Measurements from ENCODE around the gene MRPL19. TPM values are rescaled to one million over a fixed set of nuclear protein-coding genes. Genes with fewer than 3 reads are reported as not detected.

Gene MRPL19
- total and polyA plus RNA-seq, 2 experiments from 2014 or later, result 65.5 to 149 TPM

- H3K27ac Mint-ChIP-seq, result no peak overlapping the region
- H3K36me3 Mint-ChIP-seq (ENCODE audit: low read depth), result peaks cover 23% of the 10 kb centered on the region
- H3K4me1 ChIP-seq (ENCODE audit: insufficient read depth), result no peaks in the 10 kb centered on the region
- no peaks in the 10 kb centered on the region for H3K27me3 Mint-ChIP-seq (ENCODE audit: insufficient read depth, low read depth, poor library complexity)
- TF ChIP-seq STAT1 (IDR thresholded peaks at IDR 0.05; ENCODE audit: unreplicated experiment) (no peak), ZNF331 (CRISPR knock-in tag; IDR thresholded peaks at IDR 0.05; ENCODE audit: low read depth) (no peak), ZNF114 (CRISPR knock-in tag; IDR thresholded peaks at IDR 0.05) (no peak), NANOG (IDR thresholded peaks at IDR 0.05; ENCODE audit: borderline replicate concordance) (no peak), JUNB (IDR thresholded peaks at IDR 0.05; ENCODE audit: unreplicated experiment) (no peak), CREB1 (CRISPR knock-in tag; IDR thresholded peaks at IDR 0.05; ENCODE audit: low read depth) (no peak), ETS1 (IDR thresholded peaks at IDR 0.05) (no peak), REST (IDR thresholded peaks at IDR 0.05; ENCODE audit: unreplicated experiment) (no peak), EZH2 (IDR thresholded peaks at IDR 0.05; ENCODE audit: low read depth, unreplicated experiment) (no peak), POLR2AphosphoS5 (IDR thresholded peaks at IDR 0.05; ENCODE audit: low read depth) (no peak), EZH2phosphoT487 (IDR thresholded peaks at IDR 0.05; ENCODE audit: unreplicated experiment) (no peak)
- TF ChIP-seq, protein P1, sequence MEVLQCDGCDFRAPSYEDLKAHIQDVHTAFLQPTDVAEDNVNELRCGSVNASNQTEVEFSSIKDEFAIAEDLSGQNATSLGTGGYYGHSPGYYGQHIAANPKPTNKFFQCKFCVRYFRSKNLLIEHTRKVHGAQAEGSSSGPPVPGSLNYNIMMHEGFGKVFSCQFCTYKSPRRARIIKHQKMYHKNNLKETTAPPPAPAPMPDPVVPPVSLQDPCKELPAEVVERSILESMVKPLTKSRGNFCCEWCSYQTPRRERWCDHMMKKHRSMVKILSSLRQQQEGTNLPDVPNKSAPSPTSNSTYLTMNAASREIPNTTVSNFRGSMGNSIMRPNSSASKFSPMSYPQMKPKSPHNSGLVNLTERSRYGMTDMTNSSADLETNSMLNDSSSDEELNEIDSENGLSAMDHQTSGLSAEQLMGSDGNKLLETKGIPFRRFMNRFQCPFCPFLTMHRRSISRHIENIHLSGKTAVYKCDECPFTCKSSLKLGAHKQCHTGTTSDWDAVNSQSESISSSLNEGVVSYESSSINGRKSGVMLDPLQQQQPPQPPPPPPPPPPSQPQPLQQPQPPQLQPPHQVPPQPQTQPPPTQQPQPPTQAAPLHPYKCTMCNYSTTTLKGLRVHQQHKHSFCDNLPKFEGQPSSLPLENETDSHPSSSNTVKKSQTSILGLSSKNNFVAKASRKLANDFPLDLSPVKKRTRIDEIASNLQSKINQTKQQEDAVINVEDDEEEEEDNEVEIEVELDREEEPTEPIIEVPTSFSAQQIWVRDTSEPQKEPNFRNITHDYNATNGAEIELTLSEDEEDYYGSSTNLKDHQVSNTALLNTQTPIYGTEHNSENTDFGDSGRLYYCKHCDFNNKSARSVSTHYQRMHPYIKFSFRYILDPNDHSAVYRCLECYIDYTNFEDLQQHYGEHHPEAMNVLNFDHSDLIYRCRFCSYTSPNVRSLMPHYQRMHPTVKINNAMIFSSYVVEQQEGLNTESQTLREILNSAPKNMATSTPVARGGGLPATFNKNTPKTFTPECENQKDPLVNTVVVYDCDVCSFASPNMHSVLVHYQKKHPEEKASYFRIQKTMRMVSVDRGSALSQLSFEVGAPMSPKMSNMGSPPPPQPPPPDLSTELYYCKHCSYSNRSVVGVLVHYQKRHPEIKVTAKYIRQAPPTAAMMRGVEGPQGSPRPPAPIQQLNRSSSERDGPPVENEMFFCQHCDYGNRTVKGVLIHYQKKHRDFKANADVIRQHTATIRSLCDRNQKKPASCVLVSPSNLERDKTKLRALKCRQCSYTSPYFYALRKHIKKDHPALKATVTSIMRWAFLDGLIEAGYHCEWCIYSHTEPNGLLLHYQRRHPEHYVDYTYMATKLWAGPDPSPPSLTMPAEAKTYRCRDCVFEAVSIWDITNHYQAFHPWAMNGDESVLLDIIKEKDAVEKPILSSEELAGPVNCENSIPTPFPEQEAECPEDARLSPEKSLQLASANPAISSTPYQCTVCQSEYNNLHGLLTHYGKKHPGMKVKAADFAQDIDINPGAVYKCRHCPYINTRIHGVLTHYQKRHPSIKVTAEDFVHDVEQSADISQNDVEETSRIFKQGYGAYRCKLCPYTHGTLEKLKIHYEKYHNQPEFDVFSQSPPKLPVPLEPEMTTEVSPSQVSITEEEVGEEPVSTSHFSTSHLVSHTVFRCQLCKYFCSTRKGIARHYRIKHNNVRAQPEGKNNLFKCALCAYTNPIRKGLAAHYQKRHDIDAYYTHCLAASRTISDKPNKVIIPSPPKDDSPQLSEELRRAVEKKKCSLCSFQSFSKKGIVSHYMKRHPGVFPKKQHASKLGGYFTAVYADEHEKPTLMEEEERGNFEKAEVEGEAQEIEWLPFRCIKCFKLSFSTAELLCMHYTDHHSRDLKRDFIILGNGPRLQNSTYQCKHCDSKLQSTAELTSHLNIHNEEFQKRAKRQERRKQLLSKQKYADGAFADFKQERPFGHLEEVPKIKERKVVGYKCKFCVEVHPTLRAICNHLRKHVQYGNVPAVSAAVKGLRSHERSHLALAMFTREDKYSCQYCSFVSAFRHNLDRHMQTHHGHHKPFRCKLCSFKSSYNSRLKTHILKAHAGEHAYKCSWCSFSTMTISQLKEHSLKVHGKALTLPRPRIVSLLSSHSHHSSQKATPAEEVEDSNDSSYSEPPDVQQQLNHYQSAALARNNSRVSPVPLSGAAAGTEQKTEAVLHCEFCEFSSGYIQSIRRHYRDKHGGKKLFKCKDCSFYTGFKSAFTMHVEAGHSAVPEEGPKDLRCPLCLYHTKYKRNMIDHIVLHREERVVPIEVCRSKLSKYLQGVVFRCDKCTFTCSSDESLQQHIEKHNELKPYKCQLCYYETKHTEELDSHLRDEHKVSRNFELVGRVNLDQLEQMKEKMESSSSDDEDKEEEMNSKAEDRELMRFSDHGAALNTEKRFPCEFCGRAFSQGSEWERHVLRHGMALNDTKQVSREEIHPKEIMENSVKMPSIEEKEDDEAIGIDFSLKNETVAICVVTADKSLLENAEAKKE (CRISPR knock-in tag; IDR thresholded peaks at IDR 0.05), result no peak
- TF ChIP-seq, protein P2, sequence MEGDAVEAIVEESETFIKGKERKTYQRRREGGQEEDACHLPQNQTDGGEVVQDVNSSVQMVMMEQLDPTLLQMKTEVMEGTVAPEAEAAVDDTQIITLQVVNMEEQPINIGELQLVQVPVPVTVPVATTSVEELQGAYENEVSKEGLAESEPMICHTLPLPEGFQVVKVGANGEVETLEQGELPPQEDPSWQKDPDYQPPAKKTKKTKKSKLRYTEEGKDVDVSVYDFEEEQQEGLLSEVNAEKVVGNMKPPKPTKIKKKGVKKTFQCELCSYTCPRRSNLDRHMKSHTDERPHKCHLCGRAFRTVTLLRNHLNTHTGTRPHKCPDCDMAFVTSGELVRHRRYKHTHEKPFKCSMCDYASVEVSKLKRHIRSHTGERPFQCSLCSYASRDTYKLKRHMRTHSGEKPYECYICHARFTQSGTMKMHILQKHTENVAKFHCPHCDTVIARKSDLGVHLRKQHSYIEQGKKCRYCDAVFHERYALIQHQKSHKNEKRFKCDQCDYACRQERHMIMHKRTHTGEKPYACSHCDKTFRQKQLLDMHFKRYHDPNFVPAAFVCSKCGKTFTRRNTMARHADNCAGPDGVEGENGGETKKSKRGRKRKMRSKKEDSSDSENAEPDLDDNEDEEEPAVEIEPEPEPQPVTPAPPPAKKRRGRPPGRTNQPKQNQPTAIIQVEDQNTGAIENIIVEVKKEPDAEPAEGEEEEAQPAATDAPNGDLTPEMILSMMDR (conservative IDR thresholded peaks at IDR 0.05; ENCODE audit: low read depth in 2 of 2), result no peak
- no peak overlapping the region for H2AFZ ChIP-seq
- no peak overlapping the region for H3K4me3 Mint-ChIP-seq
- no peaks in the 10 kb centered on the region for H3F3A ChIP-seq (replicated peaks; ENCODE audit: low read depth)
- no peaks in the 10 kb centered on the region for H3K4me1 Mint-ChIP-seq
- H3K4me2 ChIP-seq, result no peak overlapping the region
- no peak for ATAC-seq
- no peaks in the 10 kb centered on the region; the same call in none of the 2 replicates for H4K20me1 ChIP-seq (replicated peaks; ENCODE audit: insufficient read depth)
- no peaks in the 10 kb centered on the region for H3K79me2 ChIP-seq (replicated peaks; ENCODE audit: insufficient read depth)
- no peak overlapping the region for H3K27ac ChIP-seq (ENCODE audit: low read depth)
- H3K36me3 ChIP-seq (ENCODE audit: insufficient read depth), result no peaks in the 10 kb centered on the region
- no peaks in the 10 kb centered on the region for H3K9me2 ChIP-seq (ENCODE audit: insufficient read depth)
- H3K4me3 ChIP-seq, result no peak overlapping the region
- no peaks in the 10 kb centered on the region for H3K9me3 Mint-ChIP-seq
- no peak for DNase-seq (ENCODE audit: low spot score)
- H3K27me3 ChIP-seq (ENCODE audit: insufficient read depth), result no peaks in the 10 kb centered on the region
These were observed 33.0 kb downstream of the MRPL19 start for GRCh38 chr2:75679556-75679955.

Data from GM23338 (cell line).